22Rv1 (cell line): ENCODE measurements around the gene PSMB3.

Experiments
- CTCF ChIP-seq: fragments of 450-650 bp; IDR thresholded peaks from 2 replicates; pipeline ENCODE4 v1.5.1; 2017; ENCODE audit warnings: mild to moderate bottlenecking
- ZFX ChIP-seq: fragments of 450-650 bp; IDR thresholded peaks from 2 replicates; pipeline ENCODE4 v1.6.1; 2017; ENCODE audit warnings: antibody characterized with exemption, borderline replicate concordance

GRCh38 chr17:38732376-38733281 lies 19.9 kb upstream of the PSMB3 start:
- TF ChIP-seq CTCF (no peak), ZFX (no peak)
